GM21825 (cell line): ENCODE measurements around the gene C10orf95.

Experiments
- ATAC-seq: cut with Tn5 transposase; IDR thresholded peaks from one replicate; pipeline ENCODE4 v1.9.1; 2021; ENCODE audit warnings: mild to moderate bottlenecking, moderate library complexity; ENCODE audit not compliant: unreplicated experiment

The C10orf95 gene

DNA sequence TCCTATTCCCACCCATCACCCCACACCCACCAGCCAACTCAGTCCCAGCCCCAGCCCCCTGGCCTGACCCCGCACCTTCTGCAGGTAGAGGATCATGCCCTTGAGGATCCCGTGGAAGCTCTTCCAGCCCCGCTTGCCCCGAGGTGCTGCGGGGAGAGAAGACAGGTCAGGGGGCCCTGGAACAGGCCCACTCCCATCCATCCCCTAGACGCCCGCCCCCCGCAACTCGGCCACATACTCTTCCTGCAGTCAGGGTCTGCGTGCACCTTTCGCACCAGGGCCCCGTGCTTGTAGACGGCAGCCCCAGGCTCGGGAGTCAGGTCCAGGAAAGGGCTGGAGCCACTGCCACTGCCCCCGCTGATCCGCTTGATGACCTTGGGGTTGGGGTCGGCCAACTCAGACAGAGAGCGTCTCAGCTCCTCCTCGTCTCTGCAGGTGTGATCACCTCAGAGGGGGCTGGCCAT lies 46.2 kb downstream of the C10orf95 start:
- no peak for ATAC-seq

GRCh38 chr10:102404361-102405107 lies 46.8 kb downstream of the C10orf95 start:
- no peak for ATAC-seq

- ATAC-seq, result no peak
These were observed 48.2 kb downstream of the C10orf95 start for GRCh38 chr10:102403115-102403514.

DNA sequence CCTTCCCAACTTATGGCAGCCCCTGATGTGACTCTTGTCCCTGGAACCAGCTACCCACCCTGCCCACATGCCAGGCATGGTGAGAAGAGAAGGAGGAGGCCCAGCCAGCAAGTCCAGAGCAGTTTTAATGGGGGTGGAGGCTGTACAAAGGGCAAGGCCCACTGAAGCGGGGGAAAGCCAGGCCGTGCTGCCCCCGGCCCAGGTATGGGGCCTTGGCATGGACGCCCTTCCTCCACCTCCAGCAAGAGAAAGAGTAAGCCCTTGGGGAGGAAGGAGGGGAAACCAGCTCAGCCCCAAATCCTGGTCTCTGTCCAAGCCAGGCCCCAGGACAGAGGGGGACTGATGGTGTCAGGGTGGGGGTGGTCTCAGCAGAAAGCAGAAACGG lies 48.8 kb downstream of the C10orf95 start:
- ATAC-seq, result no peak

DNA sequence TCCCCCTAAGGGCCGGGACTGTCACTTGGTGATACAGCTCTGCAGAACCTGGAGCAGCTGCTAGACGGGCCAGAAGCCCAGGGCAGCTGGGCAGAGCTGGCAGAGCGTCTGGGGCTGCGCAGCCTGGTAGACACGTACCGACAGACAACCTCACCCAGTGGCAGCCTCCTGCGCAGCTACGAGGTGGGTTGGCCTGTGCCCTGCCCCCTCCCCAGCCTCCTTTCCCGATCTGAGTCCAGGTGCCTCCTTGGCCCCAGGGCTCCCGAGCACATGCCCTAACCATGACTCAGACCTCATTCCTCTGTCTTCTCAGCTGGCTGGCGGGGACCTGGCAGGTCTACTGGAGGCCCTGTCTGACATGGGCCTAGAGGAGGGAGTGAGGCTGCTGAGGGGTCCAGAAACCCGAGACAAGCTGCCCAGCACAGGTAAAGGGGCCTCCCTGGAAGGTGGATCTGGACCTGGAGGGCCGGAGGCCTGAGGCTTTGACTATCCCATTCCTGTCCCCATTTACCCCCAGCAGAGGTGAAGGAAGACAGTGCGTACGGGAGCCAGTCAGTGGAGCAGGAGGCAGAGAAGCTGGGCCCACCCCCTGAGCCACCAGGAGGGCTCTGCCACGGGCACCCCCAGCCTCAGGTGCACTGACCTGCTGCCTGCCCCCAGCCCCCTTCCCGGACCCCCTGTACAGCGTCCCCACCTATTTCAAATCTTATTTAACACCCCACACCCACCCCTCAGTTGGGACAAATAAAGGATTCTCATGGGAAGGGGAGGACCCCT lies 49.4 kb downstream of the C10orf95 start:
- no peak for ATAC-seq

DNA sequence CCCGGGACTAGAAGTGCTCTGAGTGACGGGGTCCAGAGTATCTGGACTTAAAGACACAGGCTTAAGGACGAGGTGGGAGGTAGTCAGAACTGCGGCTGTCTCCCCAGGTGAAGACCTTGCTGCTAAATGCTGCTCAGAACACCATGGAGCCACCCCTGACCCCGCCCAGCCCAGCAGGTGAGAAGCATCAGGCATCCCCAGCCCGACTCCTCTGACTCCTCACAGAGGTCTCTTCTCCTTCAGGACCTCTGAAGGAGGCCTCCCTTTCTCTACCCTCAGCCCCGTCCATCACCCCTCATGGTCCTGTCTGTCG lies 50.0 kb downstream of the C10orf95 start:
- ATAC-seq, result no peak

- no peak for ATAC-seq
These were observed 50.6 kb downstream of the C10orf95 start for GRCh38 chr10:102400598-102401341.

- no peak for ATAC-seq
These were observed 51.3 kb downstream of the C10orf95 start for GRCh38 chr10:102400076-102400475.
